IPS DF 4.7 (cell line): Measurements from ENCODE around the gene ANO7.

ENCODE experiments used
- DNase-seq: peaks from one replicate; pipeline ENCODE4 v3.0.0-alpha.2; 2013; ENCODE audit warnings: low spot score; ENCODE audit errors: extremely low read depth

Gene ANO7

DNA sequence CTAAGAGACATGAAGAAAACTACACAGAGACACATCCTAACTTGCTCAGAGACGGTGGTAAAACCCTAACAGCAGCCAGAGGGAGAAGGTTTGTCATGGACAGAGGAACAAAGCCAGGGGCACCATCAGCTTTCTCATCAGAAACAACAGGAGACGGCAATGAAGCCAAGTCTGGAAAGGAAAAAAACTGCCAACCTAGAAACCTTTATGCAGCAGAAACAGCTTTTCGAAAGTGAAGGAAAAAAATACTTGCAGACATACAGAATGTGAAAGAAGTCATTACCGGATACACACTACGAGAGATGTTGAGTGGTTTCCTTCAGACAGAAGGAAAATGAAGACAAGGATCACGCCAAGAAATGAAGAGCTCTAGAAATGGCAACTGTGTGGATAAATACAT lies 55.9 kb downstream of the ANO7 start:
- no peak for DNase-seq

DNA sequence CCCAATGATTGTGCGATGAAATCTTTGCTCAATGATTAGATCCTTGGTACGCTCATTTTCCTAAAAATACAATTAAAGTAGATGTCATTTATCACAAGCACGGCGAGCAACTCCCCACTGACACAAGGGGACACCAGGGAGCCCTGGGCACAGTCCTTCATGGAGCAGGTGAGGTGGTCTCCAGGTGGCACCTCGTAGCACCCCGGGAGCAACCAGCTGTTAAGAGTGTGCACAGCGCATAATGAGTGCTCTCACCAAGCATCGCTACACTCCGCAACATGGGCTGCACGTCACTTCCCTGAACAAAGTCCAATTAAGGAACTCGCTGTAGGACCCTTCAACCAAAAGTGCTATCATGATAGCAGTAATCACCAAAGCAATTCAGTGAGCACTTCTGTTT lies 59.8 kb downstream of the ANO7 start:
- no peak for DNase-seq

DNA sequence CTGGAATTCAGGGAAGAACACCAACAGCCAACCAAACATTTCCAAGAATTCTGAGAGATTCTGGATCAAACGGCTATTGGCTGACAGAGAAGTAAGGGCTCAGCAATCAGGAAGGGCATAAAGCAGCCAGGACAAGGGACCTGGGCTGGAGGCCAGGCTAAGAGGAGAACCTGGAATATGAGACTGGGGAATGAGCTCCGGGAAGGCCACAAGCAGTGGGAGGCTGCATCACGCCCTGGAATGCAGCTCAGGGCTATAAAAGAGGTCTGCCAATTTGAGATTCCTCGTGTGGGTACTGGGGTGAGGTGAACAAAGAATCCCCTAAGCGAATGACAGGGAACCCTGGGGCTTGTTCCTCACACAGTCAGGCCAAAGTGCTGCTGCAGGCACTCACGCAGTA lies 60.4 kb downstream of the ANO7 start:
- DNase-seq, result no peak

DNA sequence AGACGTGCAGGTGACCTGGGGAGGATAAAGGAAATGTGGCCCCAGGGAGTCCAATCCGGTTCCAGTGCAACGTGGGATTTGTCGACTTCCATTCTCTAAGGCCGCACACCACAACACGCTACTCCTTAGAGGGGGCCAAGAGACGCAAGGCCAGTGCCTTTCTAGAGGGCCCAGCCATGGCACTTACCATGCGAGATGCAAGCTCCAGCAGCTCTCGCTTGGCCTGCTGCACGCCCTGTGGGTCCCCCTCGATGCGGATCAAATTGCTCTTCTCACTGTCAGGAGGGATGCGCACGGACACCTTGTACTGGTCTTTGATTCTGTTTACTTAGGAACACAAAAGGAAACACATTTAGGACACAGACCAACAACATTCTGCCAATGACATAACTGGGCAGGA lies 61.2 kb downstream of the ANO7 start:
- DNase-seq, result no peak

DNA sequence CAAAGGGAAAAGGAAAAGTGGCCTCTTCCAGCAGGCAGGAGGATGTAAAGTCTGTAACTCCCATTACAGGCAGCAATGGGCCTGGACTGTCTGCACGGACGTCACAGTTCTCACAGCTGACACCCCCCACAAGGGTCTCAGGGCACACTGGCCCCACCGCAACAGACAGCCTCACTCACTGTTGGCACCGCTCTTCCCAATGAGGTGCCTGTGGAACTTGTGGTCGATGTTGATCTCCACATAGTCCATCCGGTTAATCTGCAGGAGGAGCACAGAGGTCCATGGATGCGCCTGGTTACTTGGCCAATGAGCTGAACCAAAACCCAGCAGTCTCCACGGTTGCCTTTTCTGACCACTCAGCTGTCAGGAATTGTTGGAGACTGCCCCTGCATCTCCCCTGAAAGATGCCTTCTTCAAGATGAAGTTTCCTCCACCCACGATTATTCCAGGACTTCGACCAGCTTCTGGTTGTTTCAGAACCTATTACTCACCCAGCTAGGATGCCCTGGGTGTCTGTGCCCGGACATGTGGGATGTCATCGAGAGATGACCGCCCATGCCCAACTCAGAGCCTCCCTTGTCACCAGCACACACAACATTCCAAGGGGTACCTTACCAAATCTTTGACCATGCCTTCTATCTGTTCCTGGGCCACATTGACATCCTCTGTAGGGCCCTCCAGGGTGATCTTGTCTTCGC lies 64.5 kb downstream of the ANO7 start:
- no peak for DNase-seq

DNA sequence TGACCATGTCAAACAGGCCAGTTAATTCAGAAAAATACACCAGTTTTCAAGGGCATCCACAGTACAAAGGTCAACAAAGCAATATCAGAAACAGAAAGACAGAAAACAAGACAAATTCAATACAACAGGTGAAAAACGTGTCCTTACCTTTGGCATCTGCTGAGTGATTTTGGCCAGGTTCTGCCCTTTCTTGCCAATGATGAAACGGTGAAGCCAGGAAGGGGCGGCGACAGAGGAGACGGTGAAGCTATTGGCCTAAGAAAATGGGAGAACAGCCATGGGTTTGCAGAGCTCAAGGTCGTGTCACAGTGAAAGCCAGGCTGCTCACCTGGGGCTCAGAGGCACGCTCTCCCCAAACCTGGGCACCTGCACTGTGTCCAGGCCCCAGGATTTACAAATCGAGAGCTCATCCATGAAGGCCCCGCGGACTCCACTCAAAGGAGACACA lies 66.5 kb downstream of the ANO7 start:
- DNase-seq, result no peak

DNA sequence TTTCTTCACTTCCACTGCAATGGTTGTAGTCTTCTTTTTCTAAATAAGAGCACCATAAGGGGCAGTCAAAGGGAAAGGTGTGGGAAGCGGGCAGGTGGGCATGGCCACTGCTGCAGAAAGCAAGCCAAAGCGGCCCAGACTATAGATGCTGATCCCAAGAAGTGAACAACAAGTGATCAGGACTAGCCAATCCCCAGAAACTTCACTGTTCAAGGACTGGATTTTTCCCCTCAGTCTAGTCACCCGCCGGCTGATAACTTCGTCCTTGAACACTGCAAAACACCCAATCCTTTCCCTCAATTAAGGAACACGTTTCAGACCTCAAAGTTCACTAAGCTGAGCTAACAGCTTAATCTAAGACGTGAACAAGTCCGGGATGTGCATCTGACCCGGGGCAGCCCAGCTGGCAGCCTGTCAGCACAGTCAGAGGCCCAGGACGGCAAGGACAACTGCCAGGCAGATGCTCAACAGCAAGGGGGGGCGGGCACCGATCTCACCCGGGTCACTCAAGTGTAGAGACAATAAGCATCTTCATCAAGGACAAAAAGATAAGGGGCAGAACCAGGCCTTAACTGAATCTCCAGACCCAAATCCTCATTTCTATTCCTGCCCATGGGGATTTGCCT lies 67.2 kb downstream of the ANO7 start:
- DNase-seq, result no peak

DNA sequence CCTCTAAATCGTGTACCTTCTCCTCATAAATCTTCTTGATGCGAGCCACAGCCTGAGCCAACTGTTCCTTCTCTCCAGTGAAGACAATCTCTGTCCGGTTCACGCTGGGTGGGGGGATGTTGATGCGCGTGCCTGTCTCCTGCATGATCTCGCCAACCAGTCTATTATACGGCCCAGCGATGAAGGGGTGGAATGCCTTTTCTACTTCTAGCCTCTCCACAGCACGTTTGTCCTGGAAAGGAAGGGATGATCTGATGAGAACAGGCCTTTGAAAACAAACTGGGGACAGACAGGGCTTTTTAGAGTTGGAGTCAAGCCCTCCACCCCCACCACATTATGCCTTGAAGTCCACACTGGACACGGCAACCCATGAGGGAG lies 67.7 kb downstream of the ANO7 start:
- DNase-seq, result no peak

DNA sequence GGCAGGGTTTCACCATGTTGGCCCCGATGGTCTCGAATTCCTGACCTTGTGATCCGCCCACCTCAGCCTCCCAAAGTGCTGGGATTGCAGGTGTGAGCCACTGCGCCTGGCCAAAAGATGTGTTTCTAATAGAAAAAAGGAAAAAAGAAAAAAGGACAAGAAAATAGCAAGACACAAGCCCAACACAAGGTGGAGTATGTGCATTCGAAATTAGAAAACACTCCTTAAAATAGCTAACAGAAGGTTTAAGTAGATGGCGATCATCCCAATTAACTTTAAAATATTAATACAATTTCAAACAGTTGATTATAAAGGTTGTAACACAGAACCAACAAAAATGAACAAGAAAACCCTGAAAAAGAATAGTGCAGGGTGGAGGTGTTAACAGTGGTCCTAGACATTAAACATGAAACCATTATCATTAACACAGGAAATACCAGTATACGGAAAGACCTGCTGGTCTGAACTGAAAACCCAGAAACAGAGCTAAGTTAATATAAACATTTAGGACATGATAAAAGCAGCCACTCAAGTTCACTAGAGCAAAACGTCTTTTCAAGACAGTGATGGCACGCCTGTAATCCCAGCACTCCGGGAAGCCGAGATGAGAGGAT lies 69.0 kb downstream of the ANO7 start:
- DNase-seq, result no peak

DNA sequence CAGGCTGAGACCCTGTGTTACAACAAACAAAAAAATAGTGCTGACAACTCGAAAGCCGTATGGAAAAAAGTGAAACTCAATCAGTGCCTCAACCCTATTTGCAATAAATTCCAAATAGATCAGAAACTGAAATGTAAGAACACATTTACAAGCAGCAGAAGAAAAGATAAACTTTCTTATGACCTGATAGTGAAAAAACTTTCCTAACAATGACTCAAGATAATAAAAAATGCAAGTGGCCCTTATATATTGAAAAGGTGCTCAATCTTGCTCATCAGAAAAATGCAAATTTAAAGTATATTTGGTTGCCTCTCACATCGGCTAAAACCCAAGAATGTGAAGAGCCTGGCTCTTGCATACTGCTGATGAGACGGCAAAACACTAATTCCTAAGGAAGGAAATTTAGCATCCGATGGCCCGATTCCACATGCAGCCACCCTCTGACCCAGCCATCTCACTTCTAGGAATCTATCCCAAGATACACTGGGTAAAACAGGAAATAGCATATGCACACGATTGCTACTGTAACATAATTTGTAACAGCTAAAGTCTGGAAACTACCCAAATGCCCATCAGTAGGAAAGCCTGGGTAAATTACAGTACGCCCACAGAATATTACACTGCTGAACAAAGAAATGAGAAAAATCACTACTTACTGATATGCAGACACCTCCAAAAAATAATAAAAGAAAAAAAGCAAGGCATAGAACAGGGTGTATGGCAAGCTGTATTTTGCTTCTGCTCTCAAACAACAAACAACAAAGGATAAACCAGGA lies 70.2 kb downstream of the ANO7 start:
- DNase-seq, result no peak

DNA sequence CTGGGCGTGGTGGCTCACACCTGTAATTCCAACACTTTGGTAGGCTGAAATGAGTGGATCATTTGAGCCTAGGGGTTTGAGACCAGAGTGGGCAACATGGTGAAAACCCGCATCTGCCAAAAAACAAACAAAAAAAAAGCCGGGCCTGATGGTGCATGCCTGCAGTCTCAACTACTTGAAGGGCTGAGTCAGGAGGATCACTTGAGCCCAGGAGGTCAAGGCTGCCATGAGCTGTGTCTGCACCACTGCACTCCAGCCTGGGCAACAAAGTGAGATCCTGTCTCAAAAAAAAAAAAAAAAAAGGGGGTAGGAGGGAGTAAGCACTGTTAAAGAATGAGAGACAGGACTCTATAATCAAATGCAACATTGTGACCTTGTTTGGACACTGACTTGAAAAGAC lies 72.4 kb downstream of the ANO7 start:
- DNase-seq, result no peak

DNA sequence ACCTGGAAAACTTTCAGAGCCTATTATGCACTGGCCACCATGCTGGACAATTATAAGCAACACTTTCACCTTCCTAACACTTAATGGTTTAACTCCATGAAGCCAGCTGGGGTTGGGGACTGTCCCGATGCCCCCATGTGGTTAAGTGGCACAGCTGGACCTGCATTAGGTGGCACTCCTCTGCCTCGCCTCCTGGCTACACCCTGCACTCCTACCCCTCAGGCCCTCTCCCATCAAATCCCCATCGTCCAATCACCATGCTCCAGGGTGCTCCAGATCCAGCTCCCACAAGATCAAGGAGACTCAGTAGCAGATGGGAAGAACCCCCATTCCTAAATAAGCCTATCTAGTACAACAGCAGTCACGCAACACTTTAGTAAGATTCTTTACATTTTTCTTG lies 73.2 kb downstream of the ANO7 start:
- no peak for DNase-seq

DNA sequence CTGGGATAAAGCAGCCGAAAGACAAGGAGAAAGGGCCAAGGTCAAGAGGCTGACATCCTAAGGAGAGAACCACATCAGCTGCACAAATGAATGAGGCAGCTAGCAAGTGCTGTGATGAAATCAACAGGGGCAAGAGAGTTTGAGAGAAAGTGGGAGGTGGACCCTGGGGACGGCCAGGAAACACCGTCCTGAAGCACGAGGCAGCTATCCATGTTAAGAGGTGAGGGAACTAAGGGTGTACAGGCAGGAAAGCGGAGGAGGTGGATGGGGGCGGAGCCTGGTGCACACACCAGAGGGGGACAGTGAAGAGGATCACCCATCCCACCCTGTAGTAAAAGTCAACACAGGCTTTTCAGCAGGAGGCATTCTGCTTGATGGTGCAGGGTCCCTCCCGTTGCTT lies 74.6 kb downstream of the ANO7 start:
- DNase-seq, result no peak

DNA sequence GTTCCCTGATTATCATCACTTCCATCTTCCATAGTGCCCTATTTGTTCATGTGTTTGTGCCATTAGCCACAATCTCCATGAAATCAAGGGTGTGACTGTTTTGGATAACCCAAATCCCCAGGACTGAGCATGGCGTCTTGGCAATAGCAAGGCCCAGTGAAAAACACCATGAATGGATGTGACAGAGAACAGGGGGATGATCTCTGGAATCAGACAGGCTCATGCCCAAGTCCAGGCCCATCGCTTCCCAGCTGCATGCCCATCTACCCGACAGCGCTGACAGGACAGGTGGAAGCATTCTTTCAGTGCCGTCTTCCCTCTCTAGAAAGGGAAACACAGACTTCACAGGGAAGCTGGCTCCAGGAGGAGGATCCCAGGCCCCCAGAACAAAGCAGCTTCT lies 77.0 kb downstream of the ANO7 start:
- DNase-seq, result no peak

DNA sequence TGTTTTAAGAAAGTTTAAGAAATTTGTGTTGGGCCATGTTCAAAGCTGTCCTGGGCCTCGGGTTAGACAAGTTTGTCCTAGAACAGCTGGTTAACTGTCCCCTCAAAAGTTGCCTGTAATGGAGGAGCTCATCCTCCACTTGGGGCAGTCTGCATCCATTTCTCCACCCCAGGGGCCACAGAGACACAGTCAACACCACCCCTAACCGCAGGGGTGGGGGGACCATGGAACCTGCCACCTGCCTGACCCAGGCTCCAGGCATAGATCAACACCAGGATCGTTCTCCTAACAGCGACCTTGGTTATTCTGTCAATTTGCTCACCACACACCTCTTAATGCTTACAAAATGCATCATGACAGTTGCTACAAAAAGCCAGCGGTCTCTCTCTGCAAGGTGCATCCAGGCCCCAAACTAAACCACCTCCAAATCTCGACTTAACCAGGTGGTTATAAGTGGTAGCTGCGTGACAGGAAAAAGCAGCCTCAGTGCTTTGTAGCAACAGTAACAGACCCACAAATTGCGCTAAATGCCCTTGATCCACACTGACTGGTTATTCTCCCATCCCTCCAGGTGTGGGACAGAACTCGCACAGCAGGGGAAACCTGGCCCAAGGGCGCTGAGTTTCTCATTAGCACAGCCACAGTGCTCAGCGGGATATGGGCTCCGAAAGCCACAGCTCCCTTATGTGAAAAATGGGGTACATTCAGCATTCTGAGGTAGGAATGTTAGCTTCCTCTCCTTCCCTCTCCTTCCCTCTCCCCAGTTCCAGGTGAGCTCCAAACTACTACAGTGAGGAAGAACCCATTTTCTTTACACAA lies 79.0 kb downstream of the ANO7 start:
- DNase-seq, result no peak

DNA sequence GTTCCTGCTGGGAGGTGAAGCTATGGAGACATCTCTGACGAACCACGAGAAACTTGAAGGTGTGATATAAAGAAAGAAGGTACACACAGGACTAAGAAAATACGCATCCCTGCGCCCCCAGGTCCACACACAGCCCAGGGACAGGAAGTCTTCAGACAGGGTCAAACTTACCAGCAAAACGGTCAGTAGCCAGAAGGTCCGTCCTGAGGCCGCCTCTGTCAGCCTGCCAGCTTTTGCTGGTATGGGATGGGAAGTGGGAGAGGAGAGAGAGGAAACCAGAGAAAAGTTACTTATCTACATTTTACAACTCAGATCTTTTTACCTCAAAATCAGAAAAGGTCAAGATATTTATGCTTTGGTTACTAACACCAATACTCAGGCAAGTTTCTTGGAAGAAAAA lies 79.8 kb downstream of the ANO7 start:
- DNase-seq, result no peak

DNA sequence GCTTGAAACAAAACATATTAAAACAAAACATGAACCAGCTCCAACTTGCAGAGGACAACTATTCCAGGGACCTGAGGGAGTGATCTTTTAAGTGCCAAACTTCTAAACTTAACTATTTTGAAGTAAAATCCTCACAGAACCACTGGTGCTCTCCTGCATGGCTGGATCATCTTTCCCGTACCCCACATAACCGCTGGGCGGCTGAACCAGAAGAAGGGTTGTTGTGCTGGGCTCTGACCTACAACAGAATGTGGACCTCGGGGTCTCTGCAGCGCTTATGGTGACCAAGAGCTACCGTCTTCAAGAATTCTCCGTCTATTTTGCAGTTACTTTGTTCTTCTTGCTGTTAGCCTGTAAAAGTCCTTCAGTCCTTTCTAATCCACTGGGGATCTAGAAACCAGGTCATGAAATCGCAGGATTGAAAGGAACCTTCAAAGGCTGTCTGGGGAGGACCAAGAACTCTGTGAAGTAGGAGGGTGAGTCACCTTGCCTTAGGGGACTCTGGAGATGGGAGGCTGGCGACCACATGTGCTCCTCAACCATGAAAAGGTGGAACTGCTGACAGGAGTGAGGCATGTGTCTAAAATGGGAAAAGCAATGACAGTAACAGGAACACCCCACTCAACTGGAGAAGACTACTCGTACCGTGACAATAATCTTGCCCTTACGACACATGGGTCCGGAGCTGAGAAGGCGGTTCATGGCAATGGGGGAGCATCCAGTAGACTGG lies 80.4 kb downstream of the ANO7 start:
- DNase-seq, result no peak

DNA sequence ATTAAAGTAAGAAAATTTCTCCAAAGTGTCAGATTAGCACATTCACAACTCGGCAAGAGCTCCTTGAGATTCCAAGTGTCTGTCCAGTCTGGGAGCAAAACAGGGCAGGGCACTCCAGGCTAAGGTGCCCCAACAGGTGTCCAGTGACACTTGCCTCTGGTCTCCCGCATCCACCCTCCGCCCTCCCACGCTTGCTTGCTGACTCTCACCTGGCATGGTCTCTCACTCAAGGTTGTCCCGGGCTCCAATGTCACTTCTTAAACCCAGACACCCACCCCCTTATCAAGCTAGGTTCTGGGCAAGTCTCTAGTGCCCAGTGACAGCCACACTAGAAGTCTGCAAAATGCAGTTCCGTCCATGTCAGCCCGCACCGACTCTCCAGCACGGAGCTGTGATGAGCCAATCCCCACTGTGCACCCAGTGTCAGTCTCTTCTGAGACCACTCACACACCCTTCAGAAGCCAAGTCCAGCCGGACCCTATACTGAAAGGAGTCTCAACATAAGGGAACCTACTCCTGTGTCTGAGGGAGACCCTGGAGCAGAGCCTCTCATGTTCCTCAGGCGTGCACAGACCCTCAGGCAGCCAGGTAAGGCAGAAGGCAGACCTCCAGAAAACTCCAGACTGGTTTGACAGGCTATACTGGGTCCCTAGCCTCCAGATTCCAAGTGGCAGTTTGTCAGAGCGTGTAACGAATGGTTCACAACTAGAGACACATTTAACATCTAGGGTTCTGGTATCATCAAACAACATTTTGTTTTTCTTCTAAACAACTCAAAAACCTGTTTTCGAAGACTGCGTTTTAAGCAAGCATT lies 81.4 kb downstream of the ANO7 start:
- no peak for DNase-seq

DNA sequence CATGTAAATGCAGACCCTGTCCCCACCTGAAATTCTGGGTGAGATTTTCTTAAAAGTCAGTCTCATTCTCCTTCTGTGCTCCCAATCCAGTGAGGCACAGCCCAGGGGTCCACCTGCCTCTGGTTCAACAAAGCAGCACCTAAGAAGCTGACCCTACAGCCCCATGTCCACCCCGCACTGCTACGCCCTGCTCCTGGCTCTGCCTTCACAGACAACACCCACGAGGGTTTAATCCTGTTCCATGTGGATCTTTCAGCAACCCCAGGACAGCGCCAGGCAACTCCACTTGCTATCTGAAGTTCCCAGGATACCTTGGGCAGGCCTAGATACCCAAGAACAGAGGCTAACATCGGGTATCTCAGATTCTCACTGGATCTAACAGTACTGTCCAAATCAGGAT lies 82.1 kb downstream of the ANO7 start:
- no peak for DNase-seq
